Embryonic facial prominence (tissue), 1 donor: ENCODE results near the gene MAP3K7.
"Not testable (repeated sequence)": the region's sequence is repeated elsewhere in the genome, so short reads cannot be mapped to it uniquely, and the experiment has no call there.

Experiments used
- DNase-seq: peaks from one replicate; pipeline ENCODE4 v3.0.0-alpha.2; 2016; ENCODE audit errors: extremely low spot score

The MAP3K7 gene

DNA sequence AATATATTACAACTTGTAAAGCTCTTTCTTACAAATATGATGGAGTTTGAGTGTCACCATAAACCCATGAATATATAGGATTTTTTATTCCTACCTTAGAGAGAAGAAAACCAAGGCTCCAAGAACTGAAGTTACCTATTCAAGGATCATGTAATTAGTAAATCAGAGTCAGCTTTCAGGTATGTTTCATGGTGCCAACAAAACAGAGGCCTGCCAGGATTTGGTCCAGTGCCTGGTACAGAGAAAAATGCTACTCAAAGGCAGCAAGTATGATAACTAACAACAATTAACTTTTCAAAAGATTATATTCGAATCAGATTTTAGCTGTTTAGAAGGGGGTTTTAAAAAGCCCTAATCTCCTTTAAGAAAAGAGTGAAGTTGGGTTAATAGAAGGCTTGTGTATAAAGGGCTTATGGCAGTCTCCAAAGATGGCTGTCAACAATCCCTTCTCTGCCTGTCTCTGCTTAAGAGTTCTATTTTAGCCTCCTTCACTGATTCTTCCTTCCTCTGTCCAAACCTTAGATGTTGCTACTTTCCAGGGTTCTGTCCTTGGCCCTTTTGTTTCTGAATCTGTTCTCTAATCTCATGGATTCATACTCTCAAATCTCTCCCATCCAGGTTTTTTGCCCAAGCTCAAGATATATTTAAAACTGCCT lies 7.8 kb downstream of the MAP3K7 start:
- no peak for DNase-seq

DNA sequence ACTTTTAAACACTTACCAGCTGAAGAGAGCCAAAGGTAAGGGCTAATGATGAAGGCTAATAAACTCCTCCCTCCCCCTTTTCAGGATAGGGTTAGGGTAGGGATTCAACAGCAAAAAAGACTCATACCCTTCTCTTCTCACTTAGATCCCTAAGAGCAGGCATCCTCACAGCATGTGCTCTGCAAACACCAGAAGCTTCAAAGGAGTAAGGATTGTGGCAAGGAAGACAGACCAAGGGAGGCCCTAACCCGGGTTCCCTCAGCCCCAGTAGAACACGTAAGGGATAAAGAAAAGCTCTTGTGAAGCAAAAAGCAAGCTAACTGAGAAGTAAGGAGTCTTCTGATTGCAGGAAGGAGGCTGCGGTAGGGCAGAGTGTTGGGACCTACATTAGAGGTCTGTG lies 11.6 kb downstream of the MAP3K7 start:
- DNase-seq = no peak

DNA sequence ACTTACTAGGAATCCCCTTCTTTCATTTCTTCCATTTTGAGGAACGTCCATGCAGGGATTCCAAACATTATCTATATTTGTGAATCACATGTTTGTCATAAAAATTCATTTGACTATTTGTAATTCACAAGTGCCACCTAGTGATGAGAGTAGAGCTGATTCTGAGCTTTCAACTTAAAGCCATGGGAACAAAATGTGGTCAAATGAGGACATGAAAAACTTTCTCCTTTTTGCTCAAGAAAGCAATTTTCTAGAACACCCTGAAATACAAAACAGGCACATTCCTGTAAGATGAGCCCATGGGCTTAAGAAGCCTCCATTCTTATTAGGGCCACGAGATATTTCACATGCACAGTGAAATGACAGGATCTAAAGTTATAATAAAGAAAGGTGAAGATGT lies 12.3 kb downstream of the MAP3K7 start:
- DNase-seq = no peak

DNA sequence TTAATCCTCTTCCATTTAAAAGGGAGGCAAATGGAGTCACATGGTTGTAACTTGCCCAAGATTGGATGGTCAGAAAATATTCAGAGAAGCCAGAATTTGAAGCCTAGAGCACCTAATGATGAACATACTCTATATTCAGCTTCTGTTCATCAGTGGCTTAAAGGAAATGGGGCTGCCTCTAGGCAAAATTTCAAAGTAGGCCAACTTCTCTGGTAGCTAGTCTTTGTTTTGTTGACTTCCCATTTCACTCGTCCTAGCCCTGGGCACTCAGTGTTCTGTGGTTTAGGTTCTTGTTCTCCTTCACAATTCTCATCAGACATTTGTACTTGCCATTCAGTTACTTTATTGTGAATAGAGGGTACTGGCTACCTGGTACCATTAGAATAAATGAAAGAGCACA lies 13.2 kb downstream of the MAP3K7 start:
- no peak for DNase-seq

DNA sequence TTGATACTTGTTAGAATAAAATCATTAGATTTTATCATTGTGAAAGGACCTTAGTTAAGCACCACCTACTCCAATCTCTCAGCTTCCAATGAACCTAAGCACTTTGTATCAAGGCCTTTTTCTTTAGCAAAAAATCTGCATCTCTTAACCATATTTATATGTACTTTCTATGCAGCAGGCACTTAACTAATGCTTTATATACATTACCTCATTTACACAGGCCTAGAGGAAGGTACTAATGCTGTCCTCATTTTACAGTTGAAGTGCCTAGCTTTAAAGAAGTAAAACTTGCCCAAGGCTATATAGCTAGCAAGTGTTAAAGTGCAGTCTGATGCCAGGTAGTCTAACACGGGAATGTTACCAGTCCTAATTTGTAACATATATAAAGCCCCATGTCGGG lies 14.0 kb downstream of the MAP3K7 start:
- no peak for DNase-seq

DNA sequence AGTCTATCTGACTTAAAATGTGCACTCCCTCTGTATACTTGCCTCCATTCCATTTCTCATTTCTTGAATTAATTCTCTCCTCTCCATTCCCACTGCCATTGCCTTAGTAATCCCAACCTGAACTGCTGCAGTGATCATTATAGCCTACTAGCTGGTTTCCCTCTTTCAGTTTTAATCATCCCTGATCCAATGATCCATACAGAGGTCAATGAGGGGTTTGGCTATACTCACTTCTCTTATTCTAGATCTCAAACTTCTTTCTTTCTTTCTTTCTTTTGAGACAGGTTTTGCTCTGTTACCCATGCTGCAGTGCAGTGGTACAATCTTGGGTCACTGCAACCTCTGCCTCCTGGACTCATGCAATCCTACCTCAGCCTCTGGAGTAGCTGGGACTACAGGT lies 17.6 kb downstream of the MAP3K7 start:
- DNase-seq = no peak

DNA sequence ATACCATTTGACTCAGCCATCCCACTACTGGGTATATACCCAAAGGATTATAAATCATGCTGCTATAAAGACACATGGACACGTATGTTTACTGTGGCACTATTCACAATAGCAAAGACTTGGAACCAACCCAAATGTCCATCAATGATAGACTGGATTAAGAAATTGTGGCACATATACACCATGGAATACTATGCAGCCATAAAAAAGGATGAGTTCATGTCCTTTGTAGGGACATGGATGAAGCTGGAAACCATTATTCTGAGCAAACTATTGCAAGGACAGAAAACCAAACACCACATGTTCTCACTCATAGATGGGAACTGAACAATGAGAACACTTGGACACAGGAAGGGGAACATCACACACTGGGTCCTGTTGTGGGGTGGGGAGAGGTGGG lies 19.2 kb downstream of the MAP3K7 start:
- not testable (repeated sequence) for DNase-seq

DNA sequence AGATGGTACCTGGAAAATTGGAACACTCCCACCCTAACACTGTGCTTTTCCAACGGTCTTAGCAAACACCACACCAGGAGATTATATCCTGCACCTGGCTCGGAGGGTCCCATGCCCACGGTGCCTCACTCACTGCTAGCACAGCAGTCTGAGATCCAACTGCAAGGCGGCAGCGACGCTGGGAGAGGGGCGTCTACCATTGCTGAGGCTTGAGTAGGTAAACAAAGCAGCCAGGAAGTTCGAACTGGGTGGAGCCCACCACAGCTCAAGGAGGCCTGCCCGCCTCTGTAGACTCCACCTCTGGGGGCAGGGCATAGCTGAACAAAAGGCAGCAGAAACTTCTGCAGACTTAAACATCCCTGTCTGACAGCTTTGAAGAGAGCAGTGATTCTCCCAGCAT lies 24.5 kb downstream of the MAP3K7 start:
- not testable (repeated sequence) for DNase-seq

DNA sequence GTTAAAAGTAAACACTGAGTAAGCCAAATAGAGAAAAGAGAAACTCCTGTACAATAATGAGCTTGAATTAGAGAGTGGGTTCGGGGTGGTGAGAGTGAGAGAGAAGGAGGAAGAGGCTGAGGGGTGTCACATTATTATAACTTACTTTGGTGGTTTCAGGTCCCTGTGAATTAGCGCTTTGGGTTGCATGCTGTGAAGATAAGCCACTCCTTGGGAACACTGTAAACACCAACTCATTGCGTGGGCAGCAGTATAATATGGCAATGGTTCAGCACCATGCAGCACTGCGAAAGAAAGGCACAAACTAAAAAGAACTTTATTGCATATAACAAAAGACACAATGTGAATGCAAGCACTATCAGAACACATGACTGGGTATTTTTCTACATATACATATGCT lies 26.9 kb downstream of the MAP3K7 start:
- DNase-seq = no peak

DNA sequence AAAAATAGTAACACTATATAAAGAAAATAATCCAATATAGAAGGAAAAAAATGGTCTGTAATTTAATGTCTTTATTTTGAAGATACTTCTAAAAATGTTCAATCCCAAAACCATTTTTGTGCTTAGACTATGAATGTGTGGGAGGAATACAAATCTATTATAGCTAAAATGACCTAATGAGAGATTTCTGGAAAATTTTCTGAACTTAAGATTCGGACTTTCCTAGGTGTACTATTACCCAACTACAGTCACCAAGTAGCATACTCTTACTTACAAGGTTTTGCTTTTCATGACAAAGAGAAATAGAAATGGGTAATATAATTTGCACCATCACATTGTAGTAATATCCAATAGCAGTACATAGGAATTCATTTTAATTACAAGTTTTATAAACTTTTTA lies 29.9 kb downstream of the MAP3K7 start:
- no peak for DNase-seq

DNA sequence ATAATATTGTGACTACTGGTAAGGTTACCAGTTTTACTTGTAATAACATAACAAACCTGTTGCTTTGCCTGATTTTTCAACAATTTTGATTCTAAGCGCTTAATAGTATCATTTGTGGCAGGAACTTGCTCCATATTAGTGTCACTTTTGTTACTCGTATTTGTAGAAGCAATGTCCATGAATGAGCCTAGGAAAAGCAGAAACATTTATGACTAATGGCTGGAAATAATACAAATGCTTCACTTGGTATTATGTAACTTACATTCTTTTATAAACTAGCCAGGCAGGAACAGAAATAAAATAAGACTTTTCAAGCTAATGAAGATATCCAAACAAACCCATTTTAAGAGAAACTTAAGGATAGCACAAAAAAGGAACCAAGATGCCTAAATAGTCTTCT lies 38.9 kb downstream of the MAP3K7 start:
- no peak for DNase-seq

DNA sequence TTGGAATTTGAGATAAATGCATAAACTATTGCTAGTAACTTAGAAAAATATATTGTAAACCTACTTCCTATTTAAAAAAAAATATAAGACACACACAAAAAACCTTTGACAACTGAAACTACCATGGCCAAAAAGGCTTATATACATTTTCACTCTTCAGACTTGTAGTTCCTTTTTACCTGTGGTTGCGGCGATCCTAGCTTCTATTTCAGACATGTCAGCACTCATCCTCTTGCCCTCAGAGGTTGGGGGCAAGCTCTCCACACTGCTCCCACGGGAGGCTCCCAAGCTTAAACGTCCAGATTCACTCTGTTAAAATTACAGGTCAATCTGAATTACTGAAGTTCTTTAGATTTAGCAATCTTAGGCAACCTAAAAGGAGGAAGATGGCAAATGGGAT lies 39.8 kb downstream of the MAP3K7 start:
- DNase-seq = no peak

DNA sequence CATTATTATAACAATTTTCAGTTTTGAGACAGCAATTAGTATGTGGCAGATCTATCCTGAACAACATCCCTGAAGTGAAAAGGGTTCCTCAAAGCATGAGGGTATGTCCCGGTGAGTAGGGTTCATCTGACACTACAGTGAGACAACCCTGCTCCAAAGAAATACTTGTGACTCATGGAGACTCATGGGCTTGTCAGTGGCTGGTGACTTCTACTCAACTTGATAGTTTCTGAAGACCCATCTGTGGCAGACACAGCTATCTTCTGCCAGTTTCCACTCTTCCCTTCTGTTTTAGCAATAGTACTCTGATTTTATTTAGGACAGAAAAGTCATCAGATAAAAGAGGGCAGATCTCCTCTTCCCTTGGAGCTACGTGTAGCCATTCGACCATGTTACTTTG lies 41.4 kb downstream of the MAP3K7 start:
- DNase-seq = no peak

DNA sequence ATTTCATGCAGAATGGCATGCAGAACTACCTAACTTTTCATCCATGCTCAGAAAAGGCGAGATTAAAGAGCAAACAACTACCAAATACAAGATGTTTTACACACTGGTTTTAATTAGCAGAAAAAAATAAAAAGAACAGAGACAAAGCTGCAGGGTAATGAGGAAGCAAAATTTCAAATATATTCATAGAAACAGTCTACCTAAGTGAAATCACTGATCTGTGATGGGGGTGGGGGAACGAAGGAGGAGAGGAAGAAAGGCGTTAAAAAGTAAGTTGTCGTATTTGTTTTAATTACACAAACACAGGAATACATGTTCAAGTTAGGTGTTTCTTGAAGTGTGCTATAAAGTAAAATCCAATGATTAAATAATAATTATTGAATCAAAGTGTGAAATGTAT lies 42.1 kb downstream of the MAP3K7 start:
- DNase-seq = no peak

DNA sequence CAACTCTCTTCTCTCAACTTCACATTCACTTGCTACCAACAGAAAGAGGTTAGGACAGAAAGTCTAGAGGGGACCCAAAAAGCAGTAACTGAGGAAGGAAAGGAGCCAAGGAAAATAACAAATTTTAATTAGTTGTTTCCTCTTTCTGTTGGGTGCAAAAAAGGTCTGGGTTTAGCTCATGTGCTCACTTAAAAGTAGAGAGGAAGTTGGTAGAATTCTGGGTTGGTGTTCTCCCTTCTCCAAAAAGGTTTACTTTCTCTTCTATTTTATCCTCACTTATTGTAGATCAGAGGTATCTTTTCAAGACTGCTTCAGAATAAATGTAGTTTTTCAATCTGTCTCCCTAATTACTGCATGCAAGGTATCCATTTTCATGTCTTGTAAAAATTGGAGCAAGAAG lies 42.8 kb downstream of the MAP3K7 start:
- DNase-seq = no peak

DNA sequence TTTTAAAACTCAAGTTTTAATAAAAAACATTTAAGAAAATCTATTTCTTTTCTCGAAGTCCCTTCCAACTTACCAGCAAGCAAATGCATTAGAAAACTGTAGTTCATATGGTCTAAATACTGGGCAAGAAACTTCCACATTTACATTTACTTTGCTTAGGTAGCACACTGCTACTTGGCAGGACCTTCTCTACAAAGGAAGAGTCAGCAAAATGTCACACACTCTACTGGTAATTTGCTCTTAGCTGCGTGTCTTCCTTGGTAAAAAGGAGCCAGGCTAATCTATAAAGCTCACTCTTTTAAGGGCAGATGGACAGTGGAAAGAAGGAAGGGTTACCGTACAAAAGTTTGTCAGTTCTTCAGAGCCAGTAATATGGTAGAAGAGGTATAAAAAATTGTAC lies 45.7 kb downstream of the MAP3K7 start:
- no peak for DNase-seq

DNA sequence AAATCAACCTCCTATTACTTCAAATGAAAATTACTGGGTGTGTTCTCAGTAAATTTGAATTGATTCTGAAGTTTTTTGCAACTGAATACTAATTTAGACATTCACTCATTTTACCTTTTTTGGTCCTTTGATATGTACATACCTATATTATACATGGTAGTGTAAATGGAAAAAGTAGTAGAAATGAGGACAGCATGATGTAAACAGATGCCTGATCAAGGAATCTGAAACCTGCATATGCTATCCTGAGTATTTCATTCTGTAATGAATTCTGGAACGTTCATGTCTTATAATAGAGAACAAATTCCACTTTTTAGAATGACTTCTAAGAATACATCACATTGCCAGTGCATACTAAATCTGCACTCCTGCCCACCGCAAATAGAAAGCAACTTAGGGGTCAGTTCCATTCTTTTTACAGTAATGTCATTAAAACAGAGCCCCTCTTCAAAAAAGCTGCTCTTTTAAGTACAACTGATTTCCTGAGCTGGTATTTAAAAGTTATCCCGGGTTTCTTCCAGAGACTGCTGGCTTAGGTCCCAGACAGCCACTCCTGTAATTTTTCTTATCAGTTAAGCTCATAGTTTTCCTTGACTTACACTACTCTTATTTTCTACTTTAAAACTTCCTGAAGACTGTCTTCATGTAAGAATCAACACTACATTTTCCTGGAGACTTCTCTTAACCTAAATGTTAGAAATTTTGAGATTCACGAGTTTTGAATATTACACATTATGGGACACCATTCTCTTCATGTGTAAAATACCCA lies 48.4 kb downstream of the MAP3K7 start:
- DNase-seq = no peak

DNA sequence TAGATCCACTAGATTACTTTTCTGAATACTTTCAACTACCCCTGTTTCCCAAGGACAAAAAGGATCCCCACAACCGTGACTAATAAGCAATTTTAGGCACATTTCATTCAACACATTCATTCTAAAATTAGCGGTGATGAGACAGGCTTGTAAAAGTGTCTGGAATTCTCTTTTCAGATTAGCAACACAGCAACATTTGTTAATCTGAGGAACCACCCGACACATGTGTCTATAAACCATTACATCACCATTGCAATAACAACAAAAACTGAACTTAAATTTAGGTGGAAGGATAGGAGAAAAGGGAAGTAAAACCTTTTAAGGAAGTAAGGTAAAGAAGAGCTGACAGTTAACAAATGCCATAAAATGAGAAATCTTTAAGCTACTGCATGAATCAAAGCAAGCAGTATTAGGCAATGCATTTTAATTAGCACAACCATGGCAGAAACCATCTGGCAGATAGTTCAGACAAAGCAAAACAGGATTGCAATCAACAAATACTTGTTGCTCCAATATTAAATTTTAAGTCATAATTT lies 49.1 kb downstream of the MAP3K7 start:
- DNase-seq = no peak

DNA sequence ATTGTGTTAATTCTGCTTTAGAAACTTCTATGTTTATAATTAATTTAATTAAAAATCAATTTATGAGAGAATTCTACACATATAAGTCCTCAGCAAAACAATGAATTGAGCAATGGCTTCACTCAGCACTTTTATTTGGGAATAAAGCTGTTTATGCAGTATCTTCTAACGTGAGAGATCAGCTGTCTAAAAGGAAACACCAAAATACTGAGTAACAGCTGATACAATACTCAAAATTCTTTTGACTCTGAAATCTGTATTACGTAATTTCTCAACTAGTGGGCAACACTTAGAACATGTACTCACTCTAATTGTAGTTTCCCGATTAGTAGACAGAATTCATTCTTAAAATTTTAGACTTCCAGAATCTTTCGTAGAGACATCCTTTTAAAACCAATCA lies 49.8 kb downstream of the MAP3K7 start:
- DNase-seq = no peak

DNA sequence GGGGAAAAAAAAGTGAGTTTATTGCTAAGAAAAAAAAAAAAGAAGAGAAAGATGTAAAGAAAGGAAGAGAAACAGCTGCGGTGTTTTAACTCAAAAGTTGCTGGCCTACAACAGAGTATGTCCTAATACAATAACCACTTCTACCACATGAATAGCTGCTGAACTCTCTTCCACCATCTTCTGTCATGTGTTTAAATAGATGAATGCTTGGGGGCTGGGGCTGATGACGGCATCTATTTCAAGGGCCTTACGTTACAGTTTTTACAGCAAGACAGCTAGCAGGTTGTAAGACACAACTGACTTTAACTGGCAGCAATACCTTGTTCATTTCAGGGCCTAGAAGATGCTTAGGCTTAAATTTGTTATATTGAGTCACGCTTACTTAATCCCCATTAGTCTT lies 50.4 kb downstream of the MAP3K7 start:
- no peak for DNase-seq

DNA sequence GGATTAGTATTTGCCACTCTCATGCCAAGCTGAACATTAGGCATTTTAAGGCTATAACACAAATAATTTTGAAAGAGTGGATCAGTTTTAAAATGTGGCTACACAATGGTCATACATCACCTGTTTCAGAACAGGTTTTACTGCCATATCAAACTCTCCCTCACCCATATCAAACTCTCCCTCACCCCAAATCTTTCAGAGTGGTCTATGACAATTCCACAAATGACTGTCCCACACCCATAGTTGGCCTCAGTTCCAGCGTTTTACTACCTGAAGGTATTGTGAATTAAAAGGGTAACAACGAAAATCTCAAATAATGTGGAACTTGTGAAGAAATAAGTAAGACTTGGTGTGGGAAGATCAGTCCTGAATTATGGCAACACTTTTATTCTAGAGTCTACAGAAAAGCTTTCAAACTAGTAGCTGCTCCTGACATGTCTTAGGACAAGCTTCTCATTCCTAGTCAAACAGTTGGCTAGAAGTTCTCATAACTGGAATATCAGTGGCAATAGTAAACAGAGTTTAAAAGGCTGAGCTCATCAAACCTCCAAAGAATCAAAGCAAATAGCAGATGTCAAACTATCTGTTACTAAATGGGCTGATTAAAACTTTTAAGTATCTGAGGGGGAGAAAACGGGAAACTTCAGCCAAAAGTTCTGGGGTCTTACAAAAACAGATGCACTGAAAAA lies 52.4 kb downstream of the MAP3K7 start:
- DNase-seq = no peak

DNA sequence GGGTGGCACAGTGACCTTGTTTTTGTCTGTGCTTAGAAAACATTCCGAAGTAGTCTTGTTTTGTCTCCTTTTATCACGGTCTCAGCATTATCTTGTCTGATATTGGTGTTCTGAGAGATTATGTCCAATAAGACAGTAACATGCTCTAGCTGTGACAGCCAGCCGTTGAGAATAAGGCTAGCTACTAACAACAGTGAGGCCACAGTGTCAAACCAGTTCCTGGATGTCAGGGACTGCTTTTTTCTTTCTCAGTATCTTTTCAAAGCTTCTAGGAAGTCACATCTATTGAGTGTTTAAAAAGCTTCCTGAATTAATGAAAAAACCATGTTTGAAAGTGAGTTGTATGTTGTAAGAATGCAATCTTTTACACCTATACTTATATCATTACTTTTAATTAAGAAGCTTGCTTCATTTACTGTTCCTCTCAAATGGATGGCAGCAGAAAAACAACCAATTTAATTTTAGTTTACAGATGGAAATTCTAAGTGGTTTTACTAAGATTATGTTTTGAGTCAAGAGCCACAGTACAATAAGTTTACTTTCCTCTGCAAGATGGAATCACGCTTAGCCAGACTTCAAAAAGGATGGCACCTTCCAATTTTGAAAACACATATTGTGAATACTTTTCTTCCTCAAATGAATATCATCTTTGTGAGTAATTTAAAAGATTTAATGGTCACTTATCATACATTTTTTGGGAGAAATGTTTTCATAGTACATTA lies 53.1 kb downstream of the MAP3K7 start:
- DNase-seq = no peak
